Measurements from ENCODE around the gene COX8A. TPM values are rescaled to one million over a fixed set of nuclear protein-coding genes. Genes with fewer than 3 reads are reported as not detected.

The COX8A gene
- total and polyA plus RNA-seq, 2 donors (not counting 1 experiment from before 2014, with no cell fraction given): 99.0 to 244 TPM

- intact Hi-C loops (cut with micrococcal nuclease): no loop called here
- Histone ChIP-seq H3K9ac (ENCODE audit: low read length) (no peak overlapping the region), H3K27me3 (replicated peaks in 1 of 4; ENCODE audit: control extremely low read depth in 1 of 4, control insufficient read depth in 3 of 4, insufficient read depth in 4 of 4, low read length in 3 of 4) (peaks cover 0 to 9% (median 3%) of the 10 kb centered on the region in 4 experiments), H4K20me1 (ENCODE audit: control insufficient read depth, insufficient read depth, low read length, poor library complexity, severe bottlenecking) (peaks cover 66% of the 10 kb centered on the region), H3K9me3 (ENCODE audit: control extremely low read depth in 1 of 3, control insufficient read depth in 2 of 3, insufficient read depth in 1 of 3, low read length in 2 of 3) (no peaks in the 10 kb centered on the region), H3K4me3 (ENCODE audit: control extremely low read depth in 1 of 5, extremely low read depth in 1 of 5, insufficient read depth in 1 of 5, low read depth in 2 of 5, low read length in 4 of 5) (no peak overlapping the region), H3K36me3 (replicated peaks in 1 of 2; ENCODE audit: control extremely low read depth in 1 of 2, control insufficient read depth in 1 of 2, extremely low read depth in 1 of 2, insufficient read depth in 2 of 2, low read length in 1 of 2) (peaks cover 0 to 31% of the 10 kb centered on the region in 2 experiments), H3K27ac (ENCODE audit: low read length in 2 of 2) (no peak overlapping the region), H2AFZ (ENCODE audit: insufficient read depth, low read depth, low read length, poor library complexity, severe bottlenecking) (no peak overlapping the region), H3K79me2 (ENCODE audit: control insufficient read depth, insufficient read depth, low read length) (no peaks in the 10 kb centered on the region), H3K4me1 (ENCODE audit: control insufficient read depth in 2 of 2, insufficient read depth in 2 of 2, low read length in 2 of 2) (peaks cover 21 to 26% of the 10 kb centered on the region in 2 donors), H3K4me2 (replicated peaks; ENCODE audit: low read depth, low read length, poor library complexity, severe bottlenecking) (no peak overlapping the region)
- Mint-ChIP-seq H3K27me3 (peaks cover 4% of the 10 kb centered on the region), H3K27ac (no peak overlapping the region), H3K4me3 (peak overlapping the region; percentile 23), H3K9me3 (ENCODE audit: insufficient read depth) (no peaks in the 10 kb centered on the region), H3K4me1 (peaks cover 16% of the 10 kb centered on the region)
- DNase-seq: no peak
- no peak for ATAC-seq (ENCODE audit: low read depth)
- CTCF ChIA-PET: interaction anchor here (1.3 kb wide), 1 partner anchor 307 kb away, joined by 3 read pairs; no protein-coding TSS in a partner anchor
- no peak for TF ChIP-seq CTCF (IDR thresholded peaks at IDR 0.05)
- TF ChIP-seq EZH2 (IDR thresholded peaks at IDR 0.05; ENCODE audit: borderline replicate concordance, insufficient read depth, low read depth, low read length, poor library complexity, severe bottlenecking): no peak
- POLR2A ChIA-PET: interaction anchor here (0.5 kb wide), 1 partner anchor 210 kb away, joined by 3 read pairs; no protein-coding TSS in a partner anchor
- 86% methylated on average over 10 of the region's 11 CpGs for WGBS (ENCODE audit: insufficient coverage)
Measured at GRCh38 chr11:63997801-63998337, 23.4 kb downstream of the COX8A start.
